Naive thymus-derived CD4-positive, alpha-beta T cell (primary cell): ENCODE results near the gene PPT2. TPM values are rescaled to one million over a fixed set of nuclear protein-coding genes. Genes with fewer than 3 reads are reported as not detected.
A peak's percentile ranks its signal among the peaks of the same experiment; 100 is the strongest.
"Not testable (repeated sequence)": the region's sequence is repeated elsewhere in the genome, so short reads cannot be mapped to it uniquely, and the experiment has no call there.

Experiments used
- ATAC-seq: fragments of 150-1000 bp; cut with Tn5 transposase; 2 replicates; pipeline ENCODE4 v1.10.0; 2021; ENCODE audit warnings: mild to moderate bottlenecking, moderate library complexity
- CTCF ChIA-PET: fragments of 350-600 bp; sonication (Branson Sonifier 250); formaldehyde crosslinking; loops from one replicate; lab custom pipeline; 2021; ENCODE audit warnings: antibody characterized with exemption; lab: Charles Lee
- POLR2A ChIA-PET: fragments of 350-600 bp; sonication (Branson Sonifier 250); formaldehyde crosslinking; loops from one replicate; lab custom pipeline; 2021; ENCODE audit warnings: antibody characterized with exemption, inconsistent platforms; lab: Charles Lee
- DNase-seq, 9 donors: peaks; one replicate each; pipeline versions ENCODE4 v3.0.0 to v3.0.0-alpha.2; 2020 to 2022; ENCODE audit warnings: mixed read lengths in 1 of 9
- H3K27ac ChIP-seq: one replicate; pipeline ENCODE4 v1.7.0; 2013; ENCODE audit warnings: mild to moderate bottlenecking, low read depth, low read length, moderate library complexity
- H3K27me3 ChIP-seq, 2 donors: one replicate each; pipeline ENCODE4 v1.7.0; 2013; ENCODE audit warnings: low read length in 2 of 2, mild to moderate bottlenecking in 2 of 2, moderate library complexity in 2 of 2; ENCODE audit not compliant: control insufficient read depth in 2 of 2, insufficient read depth in 2 of 2
- H3K36me3 ChIP-seq, 3 experiments: 1 replicate in 2 of 3; 2 replicates in 1 of 3; pipeline ENCODE4 v1.7.0; 2013; ENCODE audit warnings: low read length in 3 of 3, mild to moderate bottlenecking in 3 of 3, moderate library complexity in 1 of 3; ENCODE audit not compliant: insufficient read depth in 3 of 3, control insufficient read depth in 2 of 3
- H3K4me1 ChIP-seq, 2 donors: one replicate each; pipeline ENCODE4 v1.7.0; 2013; ENCODE audit warnings: low read length in 2 of 2, mild to moderate bottlenecking in 2 of 2, moderate library complexity in 1 of 2; ENCODE audit not compliant: control insufficient read depth in 2 of 2, insufficient read depth in 2 of 2
- H3K4me3 ChIP-seq: 2 replicates; pipeline ENCODE4 v1.7.0; 2013; ENCODE audit warnings: mild to moderate bottlenecking, low read length
- H3K9me3 ChIP-seq, 3 experiments: 1 replicate in 2 of 3; 2 replicates in 1 of 3; pipeline ENCODE4 v1.7.0; 2013; ENCODE audit warnings: low read length in 3 of 3; ENCODE audit not compliant: control insufficient read depth in 2 of 3
- H3K27ac Mint-ChIP-seq, 9 donors: one replicate each; pipeline ENCODE4 v1.8.0; 2020 to 2022; ENCODE audit warnings: mixed read lengths in 9 of 9, mild to moderate bottlenecking in 8 of 9, moderate library complexity in 5 of 9, inconsistent platforms in 2 of 9
- H3K27me3 Mint-ChIP-seq, 5 donors: one replicate each; pipeline ENCODE4 v1.8.0; 2021 to 2022; ENCODE audit warnings: mixed read lengths in 5 of 5, mild to moderate bottlenecking in 1 of 5
- H3K36me3 Mint-ChIP-seq, 5 donors: one replicate each; pipeline ENCODE4 v1.8.0; 2020 to 2022; ENCODE audit warnings: mixed read lengths in 5 of 5, mild to moderate bottlenecking in 3 of 5, inconsistent platforms in 1 of 5
- H3K4me1 Mint-ChIP-seq, 7 donors: one replicate each; pipeline ENCODE4 v1.8.0; 2020 to 2022; ENCODE audit warnings: mixed read lengths in 7 of 7, mild to moderate bottlenecking in 3 of 7, inconsistent platforms in 1 of 7
- H3K4me3 Mint-ChIP-seq, 10 donors: one replicate each; pipeline ENCODE4 v1.8.0; 2020 to 2022; ENCODE audit warnings: mild to moderate bottlenecking in 10 of 10, mixed read lengths in 10 of 10, moderate library complexity in 6 of 10, inconsistent platforms in 2 of 10
- H3K9me3 Mint-ChIP-seq, 11 donors: one replicate each; pipeline ENCODE4 v1.8.0; 2020 to 2022; ENCODE audit warnings: mixed read lengths in 11 of 11, mild to moderate bottlenecking in 4 of 11, inconsistent platforms in 1 of 11, moderate library complexity in 1 of 11
- intact Hi-C, 2 donors: fragments of 100-400 bp; cut with micrococcal nuclease; formaldehyde crosslinking; loops; one replicate each; pipeline ENCODE4 v1.15.1; 2023
- polyA plus RNA-seq, 2 donors: library from polyadenylated mRNA; unstranded; fragments of 300-500 nt; fragmentation: Illumina TruSeq; gene quantifications; one replicate each; pipeline ENCODE4 v1.2.3, GENCODE V29; 2021
- total RNA-seq, 6 experiments: library from RNA in 5 of 6; stranded (reverse) in 5 of 6; gene quantifications; 1 replicate in 5 of 6; 2 replicates in 1 of 6; pipeline ENCODE4 v1.2.3 and lab custom pipeline; 2021 to 2026

PPT2 gene
- total and polyA plus RNA-seq, 7 experiments from 2014 or later: 11.8 to 21.9 (median 15.7) TPM

GRCh38 chr6:32187009-32187709, 33.2 kb downstream of the PPT2 start:
- Histone ChIP-seq H3K4me1 (peaks cover 10 to 37% of the 10 kb centered on the region in 2 donors), H3K36me3 (peaks cover 15 to 66% (median 24%) of the 10 kb centered on the region in 3 experiments), H3K27ac (peak overlapping the region; percentile 97), H3K9me3 (no peaks in the 10 kb centered on the region), H3K27me3 (no peaks in the 10 kb centered on the region), H3K4me3 (peak overlapping the region; percentile 17)
- H3K9me3 Mint-ChIP-seq: no peaks in the 10 kb centered on the region
- ATAC-seq (no peak), DNase-seq (no peak)
- peak overlapping the region; percentile 36 to 99 (median 96) for H3K4me3 Mint-ChIP-seq
- no peaks in the 10 kb centered on the region for H3K27me3 Mint-ChIP-seq
- ChIA-PET POLR2A (interaction anchor here (1.7 to 10.6 kb wide), 3 partner anchors 8 to 59 kb away, joined by 9 to 259 read pairs (median 14); partner anchors contain the start of genes AGPAT1, ATF6B and RNF5), CTCF (interaction anchor here (1.8 kb wide), 1 partner anchor 8 kb away, joined by 5 read pairs; no protein-coding TSS in a partner anchor)
- H3K4me1 Mint-ChIP-seq: peaks cover 36 to 52% (median 44%) of the 10 kb centered on the region in 7 donors
- H3K36me3 Mint-ChIP-seq: peaks cover 17 to 43% (median 35%) of the 10 kb centered on the region in 5 donors
- intact Hi-C loops: no loop called here
- peak overlapping the region; percentile 73 to 98 (median 91) for H3K27ac Mint-ChIP-seq

- CTCF ChIA-PET: interaction anchor here (1.8 kb wide), 1 partner anchor 9 kb away, joined by 5 read pairs; no protein-coding TSS in a partner anchor
- Mint-ChIP-seq H3K36me3 (peaks cover 17 to 48% (median 35%) of the 10 kb centered on the region in 5 donors), H3K4me3 (peak overlapping the region; percentile 90 to 100 (median 97)), H3K27ac (peak overlapping the region; percentile 73 to 98 (median 91)), H3K4me1 (peaks cover 31 to 46% (median 42%) of the 10 kb centered on the region in 7 donors)
- H3K27me3 ChIP-seq, H3K9me3 Mint-ChIP-seq, H3K27me3 Mint-ChIP-seq, H3K9me3 ChIP-seq, intact Hi-C loops, DNase-seq, ATAC-seq: not testable (repeated sequence)
- POLR2A ChIA-PET: interaction anchor here (1.8 to 10.6 kb wide), 3 partner anchors 8 to 657 kb away, joined by 9 to 259 read pairs (median 14); partner anchors contain the start of genes AGPAT1 and RNF5
- H3K27ac ChIP-seq: peak overlapping the region; percentile 97
- H3K4me3 ChIP-seq: peak overlapping the region; percentile 94
- H3K36me3 ChIP-seq: peaks cover 15 to 64% (median 17%) of the 10 kb centered on the region in 3 experiments
- peaks cover 13 to 30% of the 10 kb centered on the region in 2 donors for H3K4me1 ChIP-seq
These were observed 33.9 kb downstream of the PPT2 start for GRCh38 chr6:32187725-32188380.

GRCh38 chr6:32188381-32189068, 34.6 kb downstream of the PPT2 start:
- H3K36me3 Mint-ChIP-seq: peaks cover 17 to 49% (median 35%) of the 10 kb centered on the region in 5 donors
- Histone ChIP-seq H3K4me3 (peak overlapping the region; percentile 94), H3K9me3 (no peaks in the 10 kb centered on the region), H3K36me3 (peaks cover 10 to 58% (median 15%) of the 10 kb centered on the region in 3 experiments), H3K27me3 (no peaks in the 10 kb centered on the region), H3K27ac (peak overlapping the region; percentile 97), H3K4me1 (peaks cover 20 to 33% of the 10 kb centered on the region in 2 donors)
- ATAC-seq: no peak
- H3K9me3 Mint-ChIP-seq: no peaks in the 10 kb centered on the region
- DNase-seq: no peak
- H3K4me3 Mint-ChIP-seq: peak overlapping the region; percentile 90 to 100 (median 97)
- ChIA-PET POLR2A (interaction anchor here (0.9 to 10.6 kb wide), 6 partner anchors 7 to 657 kb away, joined by 3 to 259 read pairs (median 7); partner anchors contain the start of genes AGPAT1, ATF6B and RNF5), CTCF (interaction anchor here (1.8 kb wide), 1 partner anchor 9 kb away, joined by 5 read pairs; no protein-coding TSS in a partner anchor)
- intact Hi-C loops: no loop called here
- H3K27ac Mint-ChIP-seq: peak overlapping the region; percentile 80 to 97 (median 91)
- no peaks in the 10 kb centered on the region for H3K27me3 Mint-ChIP-seq
- peaks cover 36 to 46% (median 42%) of the 10 kb centered on the region in 7 donors for H3K4me1 Mint-ChIP-seq

GRCh38 chr6:32189069-32189741, 35.3 kb downstream of the PPT2 start:
- H3K27me3 Mint-ChIP-seq: no peaks in the 10 kb centered on the region
- H3K36me3 Mint-ChIP-seq: peaks cover 17 to 47% (median 35%) of the 10 kb centered on the region in 5 donors
- intact Hi-C loops: no loop called here

GRCh38 chr6:32189742-32190053, 35.8 kb downstream of the PPT2 start:
- intact Hi-C loops: loop anchor here (1.0 to 10.0 kb wide), 10 partner anchors 11 to 1225 kb away; partner anchors contain the start of genes RNF5 (in 2 of the 2), ATF6B (in 1 of the 2), B3GALT4 (in 1 of the 2) and CUTA (in 1 of the 2)
- Mint-ChIP-seq H3K27ac (peak overlapping the region; percentile 80 to 97 (median 92)), H3K9me3 (no peaks in the 10 kb centered on the region), H3K36me3 (peaks cover 17 to 47% (median 35%) of the 10 kb centered on the region in 5 donors), H3K4me1 (peaks cover 47 to 57% (median 52%) of the 10 kb centered on the region in 7 donors), H3K27me3 (no peaks in the 10 kb centered on the region), H3K4me3 (peak overlapping the region; percentile 90 to 100 (median 98))
- Histone ChIP-seq H3K4me3 (peak overlapping the region; percentile 94), H3K9me3 (no peaks in the 10 kb centered on the region), H3K36me3 (peaks cover 10 to 51% (median 15%) of the 10 kb centered on the region in 3 experiments), H3K27ac (peak overlapping the region; percentile 97), H3K27me3 (no peaks in the 10 kb centered on the region), H3K4me1 (peaks cover 32 to 40% of the 10 kb centered on the region in 2 donors)
- DNase-seq (no peak), ATAC-seq (no peak)
- POLR2A ChIA-PET: interaction anchor here (0.8 to 10.6 kb wide), 7 partner anchors 8 to 655 kb away, joined by 3 to 259 read pairs (median 7); partner anchors contain the start of genes AGPAT1, ATF6B, FKBPL and RNF5
- CTCF ChIA-PET: no interaction called here

More at GRCh38 chr6:32189069-32189741, 35.3 kb downstream of the PPT2 start:
- Histone ChIP-seq H3K27ac (peak overlapping the region; percentile 97), H3K9me3 (no peaks in the 10 kb centered on the region), H3K36me3 (peaks cover 10 to 51% (median 15%) of the 10 kb centered on the region in 3 experiments), H3K4me1 (peaks cover 27 to 38% of the 10 kb centered on the region in 2 donors), H3K4me3 (peak overlapping the region; percentile 94), H3K27me3 (no peaks in the 10 kb centered on the region)
- POLR2A ChIA-PET: interaction anchor here (0.8 to 10.6 kb wide), 6 partner anchors 9 to 656 kb away, joined by 3 to 259 read pairs (median 4); partner anchors contain the start of genes AGPAT1, ATF6B and RNF5
- CTCF ChIA-PET: interaction anchor here (1.8 kb wide), 1 partner anchor 10 kb away, joined by 5 read pairs; no protein-coding TSS in a partner anchor
- Mint-ChIP-seq H3K27ac (peak overlapping the region; percentile 80 to 97 (median 91)), H3K4me3 (peak overlapping the region; percentile 90 to 100 (median 97)), H3K4me1 (peaks cover 43 to 52% (median 49%) of the 10 kb centered on the region in 7 donors), H3K9me3 (no peaks in the 10 kb centered on the region)
- no peak for ATAC-seq
- DNase-seq: no peak
